Ectodermal cell (in vitro differentiated cells): ENCODE results near the gene ITM2B.

Experiments
- H3K27ac ChIP-seq: 2 replicates; pipeline ENCODE4 v1.7.0; 2013; ENCODE audit warnings: mild to moderate bottlenecking, low read depth, low read length; ENCODE audit not compliant: insufficient read depth, poor library complexity, severe bottlenecking
- H3K27me3 ChIP-seq: 2 replicates; pipeline ENCODE4 v1.7.0; 2013; ENCODE audit warnings: mild to moderate bottlenecking, low read length; ENCODE audit not compliant: insufficient read depth, control insufficient read depth, poor library complexity, severe bottlenecking
- H3K36me3 ChIP-seq: one replicate; pipeline ENCODE4 v1.7.0; 2013; ENCODE audit warnings: low read length; ENCODE audit not compliant: control insufficient read depth, insufficient read depth
- H3K4me1 ChIP-seq: one replicate; pipeline ENCODE4 v1.7.0; 2013; ENCODE audit warnings: low read length; ENCODE audit not compliant: control insufficient read depth, insufficient read depth
- H3K4me3 ChIP-seq: 2 replicates; pipeline ENCODE4 v1.7.0; 2013; ENCODE audit warnings: low read depth, low read length, control low read depth; ENCODE audit not compliant: insufficient read depth
- H3K9me3 ChIP-seq: 2 replicates; pipeline ENCODE4 v1.7.0; 2013; ENCODE audit warnings: mild to moderate bottlenecking, low read length, moderate library complexity; ENCODE audit not compliant: control insufficient read depth
- WGBS, 2 experiments: methylation state at CpG; one replicate each; pipeline ENCODE4 v1.1.7; 2013; ENCODE audit warnings: missing lambda C conversion rate in 2 of 2; 5-methylcytosine and 5-hydroxymethylcytosine counted together

ITM2B gene

DNA sequence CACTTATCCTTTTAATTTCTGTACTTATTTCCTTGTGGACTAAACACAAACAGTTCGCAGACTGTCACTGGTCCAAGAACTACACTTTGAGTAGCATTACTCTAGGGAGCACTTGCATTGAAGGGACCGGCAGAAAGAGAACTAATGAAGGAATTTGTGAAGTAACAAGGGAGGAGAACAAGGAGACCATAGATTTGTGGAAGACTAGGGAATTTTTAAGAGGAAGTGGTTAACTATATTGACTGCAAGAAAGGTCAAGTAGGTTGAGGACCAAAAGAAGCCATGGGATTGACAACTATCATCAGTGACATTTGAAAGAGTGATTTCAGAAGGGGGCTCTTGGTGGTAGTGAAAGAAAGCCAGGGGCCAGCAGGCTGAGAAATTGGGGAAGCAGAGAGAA lies 66.6 kb downstream of the ITM2B start:
- no peak overlapping the region for H3K27ac ChIP-seq
- no peak overlapping the region for H3K4me3 ChIP-seq
- no peaks in the 10 kb centered on the region for H3K36me3 ChIP-seq
- no peaks in the 10 kb centered on the region for H3K4me1 ChIP-seq
- H3K9me3 ChIP-seq = no peaks in the 10 kb centered on the region
- WGBS, 2 experiments = 95 to 98% methylated on average over 2 of the region's 2 CpGs
- no peaks in the 10 kb centered on the region for H3K27me3 ChIP-seq

DNA sequence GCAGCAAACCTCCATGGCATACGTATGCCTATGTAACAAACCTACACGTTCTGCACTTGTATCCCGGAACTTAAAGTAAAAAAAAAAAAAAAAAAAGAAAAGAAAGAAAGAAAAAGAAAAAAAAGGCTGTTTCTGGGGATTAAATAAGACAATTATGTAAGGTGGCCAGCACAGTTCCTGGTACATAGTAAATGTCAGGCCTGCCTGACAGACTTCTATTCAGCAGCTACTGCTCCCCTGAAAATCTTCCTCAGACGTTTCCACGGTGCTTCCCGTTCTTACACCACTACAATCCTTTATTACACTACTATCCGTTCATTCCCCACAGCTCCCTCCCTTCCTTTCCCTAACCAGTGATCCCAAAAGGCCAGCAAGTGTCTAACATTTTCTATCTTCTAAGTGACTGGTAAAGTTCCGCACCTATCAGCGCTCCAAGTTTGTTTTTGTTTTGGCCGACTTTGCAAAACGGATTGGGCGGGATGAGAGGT lies 69.9 kb downstream of the ITM2B start:
- WGBS, 2 experiments = 7 to 26% methylated on average over 10 to 12 of the region's 12 CpGs

GRCh38 chr13:48303359-48304142 lies 70.5 kb downstream of the ITM2B start, which contains the start of gene RB1:
Gene RB1, plus strand, starts transcription at chr13:48303751. Its CDS starts 162 bp downstream, at chr13:48303913.
- H3K4me1 ChIP-seq = peaks cover 4% of the 10 kb centered on the region
- H3K4me3 ChIP-seq = peak within 1 kb of the TSS; percentile 88
- WGBS, 2 experiments = 0% methylated on average over 96 of the region's 96 CpGs
- H3K27ac ChIP-seq = peak within 1 kb of the TSS; percentile 92
- H3K9me3 ChIP-seq = no peaks in the 10 kb centered on the region
- no peaks in the 10 kb centered on the region for H3K36me3 ChIP-seq
- no peaks in the 10 kb centered on the region for H3K27me3 ChIP-seq

More for the DNA sequence above, 69.9 kb downstream of the ITM2B start:
- Histone ChIP-seq H3K27ac (peak overlapping the region; percentile 92), H3K9me3 (no peaks in the 10 kb centered on the region), H3K4me1 (peaks cover 4% of the 10 kb centered on the region), H3K36me3 (no peaks in the 10 kb centered on the region), H3K27me3 (no peaks in the 10 kb centered on the region), H3K4me3 (peak overlapping the region; percentile 88)

DNA sequence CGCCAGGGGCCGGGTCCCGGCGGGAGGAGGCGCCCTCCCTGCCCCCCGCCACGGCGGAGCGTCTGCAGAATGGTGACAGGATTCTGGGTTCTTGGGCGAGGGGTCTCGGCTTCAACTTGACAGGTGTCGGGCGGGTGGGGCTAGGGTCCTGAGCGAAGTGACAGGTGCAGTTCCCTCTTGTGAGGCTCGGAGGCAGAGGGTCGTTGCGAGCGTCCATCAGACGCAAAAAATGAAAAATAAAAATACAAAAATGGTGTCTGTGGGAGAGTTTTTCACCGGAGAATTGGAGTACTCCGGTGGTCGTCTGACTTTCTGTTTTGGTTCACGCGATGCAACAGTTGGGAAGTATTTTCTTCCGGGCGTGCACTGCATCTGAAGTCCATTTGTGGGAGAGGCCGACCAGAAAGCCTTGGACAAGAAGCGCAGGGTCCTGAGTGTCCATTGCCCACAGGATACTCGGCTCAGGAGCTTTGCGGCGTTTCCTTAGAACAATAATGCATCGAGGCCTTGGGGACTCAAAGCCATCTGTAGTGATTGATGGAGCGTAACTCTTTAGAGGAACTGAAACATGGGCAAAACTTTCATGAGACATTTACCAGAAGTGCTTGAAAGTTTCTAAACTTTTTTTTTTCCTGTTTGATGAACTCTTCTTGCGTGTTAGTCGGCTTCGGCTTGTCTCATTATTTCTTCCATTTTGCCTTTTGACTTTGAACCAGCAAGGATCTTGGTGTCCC lies 71.3 kb downstream of the ITM2B start:
- Histone ChIP-seq H3K36me3 (no peaks in the 10 kb centered on the region), H3K9me3 (no peaks in the 10 kb centered on the region), H3K4me1 (peaks cover 4% of the 10 kb centered on the region), H3K4me3 (peak overlapping the region; percentile 88), H3K27ac (peak overlapping the region; percentile 92), H3K27me3 (no peaks in the 10 kb centered on the region)
- 10 to 11% methylated on average over 36 of the region's 36 CpGs for WGBS, 2 experiments

DNA sequence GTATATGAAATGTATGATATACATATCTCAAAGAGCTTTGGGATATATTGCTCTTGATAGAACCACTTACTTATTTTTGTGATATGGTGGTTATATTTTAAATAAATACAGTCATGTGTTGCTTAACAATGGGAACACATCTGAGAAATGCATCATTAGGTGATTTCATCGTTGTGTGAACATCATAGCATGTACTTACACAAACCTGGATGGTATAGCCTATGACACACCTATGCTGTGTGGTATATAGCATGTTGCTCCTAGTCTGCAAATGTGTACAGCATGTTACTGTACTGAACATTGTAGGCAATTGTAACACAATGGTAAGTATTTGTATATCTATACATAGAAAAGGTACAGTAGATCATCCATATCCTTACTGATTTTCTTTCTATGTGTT lies 78.2 kb downstream of the ITM2B start:
- Histone ChIP-seq H3K36me3 (no peaks in the 10 kb centered on the region), H3K4me3 (no peak overlapping the region), H3K27me3 (no peaks in the 10 kb centered on the region), H3K27ac (no peak overlapping the region), H3K4me1 (no peaks in the 10 kb centered on the region), H3K9me3 (no peaks in the 10 kb centered on the region)
- WGBS, 2 experiments = 94 to 95% methylated on average over 1 of the region's 1 CpG

DNA sequence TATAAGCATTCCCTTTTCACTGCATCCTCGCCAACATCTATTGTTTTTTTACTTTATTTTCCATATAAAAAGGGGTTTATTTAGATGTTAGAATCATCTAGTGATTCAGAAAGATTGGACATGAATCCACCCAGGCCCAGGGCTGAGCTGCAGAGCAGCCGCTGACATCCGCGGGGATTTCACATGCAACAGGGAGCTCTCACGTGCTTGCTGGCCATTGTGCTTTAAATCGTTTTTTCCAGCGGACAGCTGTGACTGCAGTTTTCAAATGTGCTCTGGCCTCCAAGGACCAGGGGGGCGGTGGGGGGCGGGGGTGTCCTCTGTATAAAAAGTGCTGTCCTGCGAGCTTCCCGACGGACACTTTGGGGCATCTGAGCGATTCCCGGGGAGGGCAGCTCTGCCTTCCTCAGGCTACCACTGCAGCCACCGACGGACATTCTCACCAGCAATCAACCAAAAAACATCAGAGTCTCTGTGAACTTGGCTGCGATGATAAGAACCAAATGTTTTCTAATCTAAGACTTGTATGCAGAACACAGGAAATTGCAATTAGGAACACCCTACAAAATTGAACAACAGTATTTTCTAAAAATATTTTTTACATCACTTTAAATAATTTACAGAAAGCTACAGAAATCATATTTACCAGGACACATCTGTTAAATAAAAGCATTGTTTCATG lies 83.1 kb downstream of the ITM2B start:
- Histone ChIP-seq H3K27ac (no peak overlapping the region), H3K27me3 (no peaks in the 10 kb centered on the region), H3K36me3 (peaks cover 6% of the 10 kb centered on the region), H3K4me3 (no peak overlapping the region), H3K4me1 (no peaks in the 10 kb centered on the region), H3K9me3 (no peaks in the 10 kb centered on the region)
- 91 to 92% methylated on average over 16 of the region's 17 CpGs for WGBS, 2 experiments

- no peak overlapping the region for H3K27ac ChIP-seq
- 94 to 96% methylated on average over 43 of the region's 43 CpGs for WGBS, 2 experiments
- H3K9me3 ChIP-seq = no peaks in the 10 kb centered on the region
- H3K4me1 ChIP-seq = no peaks in the 10 kb centered on the region
- H3K36me3 ChIP-seq = peaks cover 10% of the 10 kb centered on the region
- no peaks in the 10 kb centered on the region for H3K27me3 ChIP-seq
- H3K4me3 ChIP-seq = no peak overlapping the region
Measured at GRCh38 chr13:48316826-48317510, 84.0 kb downstream of the ITM2B start.

DNA sequence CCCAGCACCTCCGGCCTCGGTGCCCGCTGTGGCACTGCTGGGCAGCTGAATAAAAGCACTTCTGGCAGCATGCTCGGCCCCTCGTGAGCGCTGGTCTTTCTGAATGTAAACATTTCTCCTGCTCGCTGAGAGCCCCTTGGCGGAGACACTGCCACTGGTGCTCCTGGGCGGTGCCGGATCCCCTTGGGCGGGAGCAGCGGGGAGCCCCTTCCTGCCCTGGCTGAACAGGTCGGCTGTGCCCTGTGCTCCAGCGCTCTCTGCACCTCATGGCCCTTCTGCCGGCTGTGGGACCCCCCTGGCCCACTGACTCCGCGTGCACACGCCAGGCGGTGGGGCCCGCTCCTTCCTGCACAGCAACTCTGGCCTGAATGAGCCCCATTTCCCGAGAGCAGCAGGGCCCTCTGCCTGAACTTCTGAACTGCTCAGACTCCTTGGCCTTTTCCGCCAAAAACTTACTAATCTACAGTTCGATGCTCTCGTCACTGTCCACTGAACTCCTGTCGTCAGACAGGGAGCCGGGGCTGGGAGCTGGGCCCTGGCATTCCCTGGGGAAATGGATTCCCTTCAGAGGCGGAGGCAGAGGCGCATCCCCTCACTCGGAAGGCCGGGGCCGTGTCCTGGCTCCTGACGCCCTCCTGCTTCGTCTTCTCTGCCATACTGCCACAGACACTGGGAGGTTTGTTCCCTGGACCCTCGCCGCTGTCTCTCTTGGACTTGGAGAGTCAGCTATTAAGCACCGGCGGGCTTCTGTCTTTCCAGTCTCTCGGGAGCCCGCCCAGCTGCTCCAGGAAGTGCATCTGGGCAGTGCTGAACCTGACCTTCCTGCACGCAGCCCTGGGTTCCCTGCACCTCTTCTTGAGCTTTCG lies 84.7 kb downstream of the ITM2B start:
- no peak overlapping the region for H3K27ac ChIP-seq
- H3K9me3 ChIP-seq = no peaks in the 10 kb centered on the region
- no peak overlapping the region for H3K4me3 ChIP-seq
- no peaks in the 10 kb centered on the region for H3K4me1 ChIP-seq
- no peaks in the 10 kb centered on the region for H3K27me3 ChIP-seq
- WGBS, 2 experiments = 93% methylated on average over 41 of the region's 41 CpGs
- peaks cover 12% of the 10 kb centered on the region for H3K36me3 ChIP-seq

GRCh38 chr13:48318377-48318811 lies 85.4 kb downstream of the ITM2B start:
- WGBS, 2 experiments = 95 to 96% methylated on average over 28 of the region's 28 CpGs
- H3K4me3 ChIP-seq = no peak overlapping the region
- no peaks in the 10 kb centered on the region for H3K9me3 ChIP-seq
- H3K36me3 ChIP-seq = peaks cover 12% of the 10 kb centered on the region
- no peaks in the 10 kb centered on the region for H3K27me3 ChIP-seq
- H3K4me1 ChIP-seq = no peaks in the 10 kb centered on the region
- no peak overlapping the region for H3K27ac ChIP-seq
